ENCODE results near the gene NOB1.
"Not testable (repeated sequence)": the region's sequence is repeated elsewhere in the genome, so short reads cannot be mapped to it uniquely, and the experiment has no call there.

Gene NOB1

GRCh38 chr16:69754469-69755310 is at the start of gene NOB1:
Gene NOB1, minus strand, starts transcription at chr16:69754926. Its CDS starts 16 bp downstream, at chr16:69754910.
- FAIRE-seq, result no peak

GRCh38 chr16:69804297-69804696 is 49.6 kb upstream of the NOB1 start:
- no peak for FAIRE-seq

DNA sequence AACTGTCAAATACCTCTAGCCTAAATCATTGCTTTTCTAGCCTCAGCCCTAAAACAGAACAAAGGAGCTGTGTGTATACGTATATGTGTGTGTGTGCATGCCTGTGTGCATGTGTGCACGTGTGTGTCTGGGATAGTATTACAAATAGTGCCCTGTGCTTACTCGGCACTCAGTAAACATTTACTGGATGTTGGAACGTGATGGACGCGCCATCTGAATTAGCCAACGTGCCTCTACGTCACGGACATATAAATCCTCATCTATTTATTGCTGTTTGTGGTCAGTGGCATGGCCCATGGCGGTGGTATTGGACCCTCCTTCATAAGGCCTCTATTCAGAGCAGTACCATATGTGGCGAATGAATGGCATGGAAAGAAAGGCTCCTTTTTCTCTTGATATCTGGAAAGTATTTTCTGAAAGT is 44.9 kb upstream of the NOB1 start:
- no peak for FAIRE-seq

- no peak for FAIRE-seq
Measured at GRCh38 chr16:69798466-69798865, 43.7 kb upstream of the NOB1 start.

DNA sequence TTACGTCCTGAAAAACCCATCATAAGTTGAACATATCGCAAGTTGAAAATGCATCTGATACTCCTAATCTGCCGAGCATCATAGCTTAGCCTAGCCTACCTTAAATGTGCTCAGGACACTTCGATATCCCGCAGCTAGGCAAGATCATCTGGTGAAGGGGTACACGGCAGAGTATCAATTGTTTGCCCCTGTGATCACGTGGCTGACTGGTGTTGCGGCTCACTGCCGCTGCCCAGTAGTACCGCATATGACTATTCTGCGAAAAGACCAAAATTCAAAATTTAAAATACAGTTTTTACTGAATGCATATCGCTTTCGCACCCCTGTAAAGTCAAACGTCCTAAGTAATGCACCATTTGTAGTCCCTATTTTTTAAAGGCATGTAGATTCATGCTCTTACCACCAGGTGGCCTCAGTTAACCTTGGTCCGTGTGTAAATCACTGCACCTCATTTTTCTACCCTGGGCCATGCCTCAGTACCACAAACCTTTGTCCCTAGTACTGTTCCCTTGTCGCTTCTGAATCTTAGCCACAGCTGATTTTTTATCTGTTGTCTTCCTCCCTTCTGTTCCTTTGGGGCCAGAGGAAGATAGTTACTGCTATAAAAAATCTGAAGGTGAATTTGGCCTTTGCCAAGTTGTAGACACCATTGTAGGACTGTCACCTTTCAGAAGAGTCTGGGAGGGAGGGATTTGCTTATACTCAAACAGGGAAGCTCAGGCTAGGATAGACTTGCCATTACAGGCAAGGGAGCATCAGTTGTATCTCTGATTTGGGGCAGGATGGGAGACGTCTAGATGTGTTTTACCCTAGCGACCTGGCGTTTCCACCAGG is 41.8 kb upstream of the NOB1 start:
- FAIRE-seq, result no peak

DNA sequence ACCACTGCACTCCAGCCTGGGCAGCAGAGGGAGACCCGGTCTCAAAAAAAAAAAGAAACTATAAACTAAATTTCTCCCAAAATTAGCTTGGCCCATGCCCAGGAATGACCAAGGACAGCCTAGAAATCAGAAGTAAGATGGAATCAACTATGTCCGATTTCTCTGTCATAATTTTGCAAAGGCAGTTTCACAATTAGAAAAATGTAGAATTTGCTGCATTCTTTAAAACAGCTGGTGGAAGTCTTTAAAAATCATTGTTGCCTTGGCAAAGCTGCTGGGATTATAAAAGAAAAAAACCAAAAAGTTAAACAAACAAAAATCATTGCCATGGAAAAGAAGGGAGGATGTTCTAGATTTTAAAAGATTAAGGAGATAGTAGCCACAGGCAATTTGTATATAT is 39.8 kb upstream of the NOB1 start:
- no peak for FAIRE-seq

- FAIRE-seq, result no peak
Measured at GRCh38 chr16:69793526-69793925, 38.8 kb upstream of the NOB1 start.

DNA sequence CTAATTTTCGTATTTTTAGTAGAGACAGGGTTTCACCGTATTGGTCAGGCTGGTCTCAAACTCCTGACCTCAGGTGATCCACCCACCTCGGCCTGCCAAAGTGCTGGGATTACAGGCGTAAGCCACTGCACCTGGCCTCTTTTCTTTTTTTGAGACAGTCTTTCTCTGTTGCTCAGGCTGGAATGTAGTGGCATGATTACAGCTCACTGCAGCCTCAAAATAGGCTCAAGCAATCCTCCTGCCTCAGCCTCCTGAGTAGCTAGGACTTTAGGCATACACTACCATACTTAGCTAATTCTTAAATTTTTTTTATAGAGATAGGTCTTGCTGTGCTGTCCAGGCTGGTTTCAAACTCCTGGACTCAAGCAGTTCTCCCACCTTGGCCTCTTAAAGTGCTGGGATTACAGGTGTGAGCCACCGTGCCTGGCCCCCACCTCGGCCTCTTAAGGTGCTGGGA is 36.7 kb upstream of the NOB1 start:
- FAIRE-seq, result not testable (repeated sequence)

- FAIRE-seq, result no peak
Measured at GRCh38 chr16:69787883-69788282, 33.2 kb upstream of the NOB1 start.

DNA sequence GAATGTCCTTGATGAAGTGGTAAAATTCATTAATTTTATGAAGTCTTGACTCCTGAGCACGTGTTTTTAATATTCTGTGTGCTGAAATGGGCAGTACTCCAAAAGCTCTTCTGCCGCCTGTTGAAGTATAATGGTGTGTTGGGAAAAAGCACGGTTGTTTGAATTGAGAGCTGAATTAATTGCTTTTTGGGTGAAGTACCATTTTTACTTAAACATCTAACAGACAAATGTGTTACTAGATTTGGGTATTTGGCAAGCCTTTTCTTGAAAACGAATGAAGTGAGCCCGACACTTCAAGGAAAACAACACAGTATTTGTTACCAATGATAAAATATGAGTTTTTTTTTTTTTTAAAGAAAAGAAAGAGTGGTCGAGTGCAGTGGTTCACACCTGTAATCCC is 29.9 kb upstream of the NOB1 start:
- no peak for FAIRE-seq

DNA sequence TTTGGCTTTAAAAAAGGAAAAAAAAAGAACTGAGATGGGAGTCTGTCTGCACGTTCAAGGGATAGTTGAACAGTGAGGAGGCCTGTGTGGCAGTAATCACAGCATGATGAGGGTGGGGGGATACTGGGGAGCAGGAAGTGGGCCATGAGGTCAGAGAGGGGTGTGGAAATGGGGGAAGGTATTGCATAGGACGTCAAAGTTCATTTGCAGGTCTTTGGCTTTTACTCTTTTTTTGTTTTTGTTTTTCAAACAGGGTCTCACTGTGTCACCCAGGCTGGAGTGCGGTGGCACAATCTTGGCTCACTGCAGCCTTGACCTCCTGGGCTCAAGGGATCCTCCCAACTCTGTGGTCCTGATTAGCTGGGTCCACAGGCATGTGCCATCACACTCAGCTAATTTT is 26.4 kb upstream of the NOB1 start:
- no peak for FAIRE-seq

- no peak for FAIRE-seq
Measured at GRCh38 chr16:69779724-69780123, 25.0 kb upstream of the NOB1 start.

DNA sequence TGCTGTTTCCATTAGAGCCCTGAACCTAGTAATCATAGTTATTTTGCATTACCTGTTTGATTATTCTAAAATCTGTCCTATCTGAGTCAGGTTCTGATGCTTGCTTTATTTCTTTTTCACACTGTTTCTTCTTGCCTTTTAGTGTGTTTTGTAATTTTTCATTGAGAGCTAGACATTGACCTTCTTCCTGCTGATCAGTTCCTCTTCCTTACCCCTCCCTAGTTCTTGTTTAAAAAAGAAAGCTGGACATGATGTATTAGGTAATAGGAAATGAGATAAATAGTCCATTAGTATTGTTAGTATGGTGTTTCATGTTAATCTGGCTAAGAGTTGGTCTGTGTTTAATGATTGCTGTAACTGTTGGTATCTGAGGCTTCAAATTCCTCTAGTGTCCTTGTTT is 20.8 kb upstream of the NOB1 start:
- no peak for FAIRE-seq

DNA sequence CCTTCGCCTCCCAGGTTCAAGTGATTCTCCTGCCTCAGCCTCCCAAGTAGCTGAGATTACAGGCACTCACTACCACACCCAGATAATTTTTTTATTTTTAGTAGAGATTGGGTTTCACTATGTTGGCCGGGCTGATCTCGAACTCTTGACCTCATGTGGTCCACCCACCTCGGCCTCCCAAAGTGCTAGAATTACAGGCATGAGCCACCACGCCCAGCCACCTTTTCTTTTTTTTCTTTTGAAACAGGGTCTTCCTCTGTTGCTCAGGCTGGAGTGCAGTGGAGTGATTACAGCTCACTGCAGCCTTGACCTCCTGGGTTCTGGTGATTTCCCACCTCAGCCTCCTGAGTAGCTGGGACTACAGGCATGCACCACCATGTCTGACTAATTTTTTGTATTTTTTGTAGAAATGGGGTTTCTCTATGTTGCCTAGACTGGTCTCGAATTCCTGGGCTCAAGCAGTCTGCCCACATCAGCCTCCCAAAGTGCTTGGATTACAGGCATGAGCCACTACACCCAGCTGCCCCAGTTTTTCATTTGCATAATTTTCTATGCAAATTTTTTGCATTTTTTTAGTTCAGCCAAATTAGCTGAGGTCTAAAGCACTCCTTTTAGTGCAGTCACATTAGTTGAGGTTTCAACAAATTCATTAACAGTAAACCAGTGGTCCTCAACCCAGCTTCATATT is 18.7 kb upstream of the NOB1 start:
- FAIRE-seq, result no peak

DNA sequence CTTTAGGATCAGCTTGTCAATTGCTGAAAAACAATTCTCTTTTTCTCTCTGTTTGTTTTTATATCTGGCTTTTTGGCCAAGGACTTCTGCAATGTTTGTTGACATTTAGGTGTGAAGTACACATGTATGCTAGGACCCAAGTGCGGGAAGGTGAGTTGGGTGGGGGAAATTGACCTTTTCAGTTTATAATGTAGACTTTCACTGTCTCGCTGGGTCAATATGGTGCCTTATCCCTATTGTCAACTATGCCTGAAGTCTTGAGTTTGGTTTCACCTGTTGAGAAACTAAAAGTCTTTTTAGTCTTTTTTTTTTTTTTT is 16.9 kb upstream of the NOB1 start:
- FAIRE-seq, result no peak

DNA sequence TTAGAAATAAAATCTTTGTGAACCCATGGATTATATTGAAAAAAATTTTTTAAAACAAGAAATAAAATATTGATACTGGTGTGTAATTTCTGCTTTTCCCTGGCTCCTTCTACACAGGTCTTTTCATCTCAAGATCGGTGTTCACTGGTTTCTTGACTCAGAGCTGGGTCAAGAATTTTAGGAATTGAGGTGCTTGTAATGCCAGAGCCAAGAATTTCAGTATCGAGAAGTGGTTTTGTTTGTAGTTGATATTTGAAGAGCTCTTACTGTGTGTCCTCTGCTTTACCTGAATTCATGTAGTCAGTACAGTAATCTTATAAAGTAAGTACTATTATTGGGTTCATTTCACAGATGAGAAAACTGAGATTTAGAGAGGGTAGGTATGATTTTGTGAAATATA is 14.7 kb upstream of the NOB1 start:
- no peak for FAIRE-seq

DNA sequence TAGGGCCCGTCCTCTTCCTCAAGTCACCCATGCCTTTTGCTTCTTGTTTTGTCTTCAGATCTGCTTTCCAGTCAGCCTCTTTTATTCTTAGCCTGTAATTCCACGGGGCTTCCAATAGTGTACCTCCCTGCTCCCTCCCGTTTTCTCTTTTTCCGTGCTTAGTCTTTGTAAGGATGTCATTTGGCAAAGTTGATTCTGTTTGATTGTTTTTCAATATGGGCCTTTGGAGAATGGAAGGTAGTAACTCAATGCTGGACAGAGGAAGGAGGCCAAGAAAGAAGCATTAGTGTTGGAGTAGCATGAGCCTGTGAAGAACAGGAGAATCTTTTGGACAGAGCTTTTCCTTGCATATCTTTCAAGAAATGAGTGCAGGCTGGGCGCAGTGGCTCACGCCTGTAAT is 13.9 kb upstream of the NOB1 start:
- FAIRE-seq, result no peak

DNA sequence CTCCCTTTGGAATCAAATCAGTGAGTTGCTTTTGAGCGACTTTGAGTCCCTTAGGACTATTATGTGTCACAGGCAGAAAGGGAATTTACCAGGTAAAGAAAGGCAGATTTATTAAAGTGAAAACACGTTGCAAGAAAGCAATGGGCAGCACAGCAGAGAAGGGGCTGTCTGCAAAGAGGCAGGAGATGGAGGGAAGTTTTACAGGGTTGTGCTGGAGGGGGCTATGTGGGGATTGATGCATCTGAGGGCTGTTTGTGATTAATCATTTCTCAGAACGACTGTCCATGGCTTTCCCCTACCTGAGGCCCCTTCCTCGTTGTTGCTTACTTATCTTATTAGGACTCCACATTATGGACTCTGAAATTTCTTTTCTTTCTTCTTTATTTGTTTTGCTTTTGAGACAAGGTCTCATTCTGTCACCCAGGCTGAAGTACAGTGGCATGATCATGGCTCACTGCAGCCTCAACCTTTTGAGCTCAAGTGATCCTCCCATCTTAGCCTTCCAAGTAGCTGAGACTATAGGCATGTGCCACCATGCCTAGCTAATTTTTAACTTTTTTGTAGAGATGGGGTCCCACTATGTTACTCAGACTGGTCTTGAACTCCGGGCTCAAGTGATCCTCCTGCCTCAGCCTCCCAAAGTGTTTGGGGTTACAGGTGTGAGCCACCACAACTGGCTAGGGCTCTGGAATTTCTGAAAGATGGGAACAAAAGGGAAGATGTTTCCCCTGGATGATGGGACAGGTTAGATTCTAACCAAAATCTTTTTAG is 12.9 kb upstream of the NOB1 start:
- FAIRE-seq, result no peak

DNA sequence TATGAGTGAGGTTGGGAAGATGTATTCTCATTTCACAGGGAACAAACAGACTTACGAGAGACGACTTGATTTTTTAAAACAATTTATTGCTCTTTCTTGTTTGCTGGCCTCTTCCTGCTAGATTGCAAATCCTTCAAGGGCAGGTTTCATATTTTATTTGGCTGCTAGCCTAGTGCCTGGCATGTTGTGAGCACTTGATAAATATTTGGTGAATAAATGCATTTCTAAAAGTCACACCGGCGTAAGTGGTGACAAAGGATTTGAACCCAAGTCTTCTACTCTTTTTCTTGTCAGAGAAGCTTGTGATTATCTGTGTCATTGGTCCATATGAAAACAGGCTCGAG is 8.8 kb upstream of the NOB1 start:
- no peak for FAIRE-seq

DNA sequence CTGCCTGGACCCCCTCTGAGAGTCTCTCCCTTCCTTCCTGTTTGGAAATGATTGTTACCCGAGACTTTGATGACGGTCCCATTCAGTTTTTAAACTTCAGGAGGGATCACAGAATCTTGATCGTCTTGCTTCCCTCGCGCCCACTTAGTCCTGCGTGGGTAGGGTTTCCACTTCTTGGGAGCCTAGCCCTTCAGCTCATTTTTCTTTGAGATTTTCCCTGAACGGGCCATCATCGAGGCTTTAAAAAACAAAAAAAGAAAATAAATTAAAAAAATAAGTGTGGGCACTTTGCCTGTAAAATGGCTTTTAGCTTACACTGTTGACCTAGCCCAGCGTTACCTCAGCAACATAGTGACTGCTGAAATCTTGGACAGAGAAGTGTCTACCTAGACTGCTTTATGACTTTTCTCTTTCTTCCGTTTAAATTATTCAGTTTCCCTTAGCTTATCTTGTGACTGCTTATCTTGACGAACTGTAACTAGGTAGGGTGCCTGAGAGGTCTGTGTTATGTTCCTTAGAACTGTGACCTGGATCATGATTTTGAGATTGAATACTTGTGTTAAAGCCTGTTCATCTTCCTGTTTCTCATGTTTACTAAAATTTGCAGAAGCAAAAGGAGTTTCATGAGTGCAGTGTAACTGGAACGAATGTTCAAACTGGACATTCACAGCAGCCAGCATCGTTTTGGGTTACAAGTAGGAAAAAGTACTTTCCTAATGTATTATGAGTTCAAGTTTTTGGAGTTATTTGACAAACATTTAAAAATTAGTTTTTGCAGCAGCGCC is 8.3 kb upstream of the NOB1 start:
- no peak for FAIRE-seq

- no peak for FAIRE-seq
Measured at GRCh38 chr16:69761983-69762813, 7.5 kb upstream of the NOB1 start, which contains the start of gene WWP2. Gene WWP2, plus strand, starts transcription at chr16:69762332. Its CDS starts 24,679 bp downstream, at chr16:69787011.
